Liver (tissue), 9 donors: Measurements from ENCODE around the gene MGAT5. TPM values are rescaled to one million over a fixed set of nuclear protein-coding genes. Genes with fewer than 3 reads are reported as not detected.

Source experiments
- DNase-seq: peaks from one replicate; pipeline ENCODE4 v3.0.0-alpha.2; 2017; ENCODE audit warnings: low spot score
- H3K27ac ChIP-seq, 2 donors: one replicate each; pipeline ENCODE4 v1.7.0; 2013; ENCODE audit warnings: inconsistent platforms in 2 of 2, low read length in 2 of 2, control low read depth in 1 of 2, low read depth in 1 of 2, mild to moderate bottlenecking in 1 of 2
- H3K27me3 ChIP-seq, 4 donors: one replicate each; pipeline versions ENCODE4 v1.6.1 to v1.7.0; 2013; ENCODE audit warnings: low read length in 3 of 4, inconsistent platforms in 1 of 4, mild to moderate bottlenecking in 1 of 4, moderate library complexity in 1 of 4; ENCODE audit not compliant: control insufficient read depth in 4 of 4, insufficient read depth in 4 of 4
- H3K36me3 ChIP-seq, 4 donors: one replicate each; pipeline versions ENCODE4 v1.6.1 to v1.7.0; 2013; ENCODE audit warnings: low read length in 3 of 4, mild to moderate bottlenecking in 3 of 4, low read depth in 1 of 4, moderate library complexity in 1 of 4; ENCODE audit not compliant: control insufficient read depth in 4 of 4, insufficient read depth in 3 of 4
- H3K4me1 ChIP-seq, 4 donors: one replicate each; pipeline versions ENCODE4 v1.6.1 to v1.7.0; 2013; ENCODE audit warnings: low read length in 3 of 4, mild to moderate bottlenecking in 3 of 4, moderate library complexity in 1 of 4; ENCODE audit not compliant: control insufficient read depth in 4 of 4, insufficient read depth in 4 of 4
- H3K4me3 ChIP-seq, 3 donors: one replicate each; pipeline versions ENCODE4 v1.6.1 to v1.7.0; 2013; ENCODE audit warnings: low read length in 3 of 3, control low read depth in 1 of 3, low read depth in 1 of 3, mild to moderate bottlenecking in 1 of 3
- H3K9ac ChIP-seq, 2 donors: one replicate each; pipeline ENCODE4 v1.7.0; 2013; ENCODE audit warnings: low read length in 2 of 2, mild to moderate bottlenecking in 2 of 2, moderate library complexity in 2 of 2, control low read depth in 1 of 2, low read depth in 1 of 2
- H3K9me3 ChIP-seq, 4 donors: one replicate each; pipeline versions ENCODE4 v1.6.1 to v1.7.0; 2013; ENCODE audit warnings: low read length in 3 of 4; ENCODE audit not compliant: control insufficient read depth in 4 of 4
- ATF3 ChIP-seq: IDR thresholded peaks from 2 replicates; pipeline ENCODE4 v1.6.1; 2016; ENCODE audit warnings: antibody characterized with exemption
- CTCF ChIP-seq: fragments of 150-350 bp; IDR thresholded peaks from 2 replicates; pipeline ENCODE4 v1.5.1; 2017; ENCODE audit warnings: improper control_type of control experiment, low read depth, low read length; ENCODE audit not compliant: missing input control
- EGR1 ChIP-seq, 2 donors: IDR thresholded peaks; 2 replicates each; pipeline ENCODE4 v1.6.1; 2016 to 2018; ENCODE audit warnings: antibody characterized with exemption in 2 of 2, low read depth in 2 of 2
- FOXA1 ChIP-seq: IDR thresholded peaks from 2 replicates; pipeline ENCODE4 v1.6.1; 2016; ENCODE audit warnings: antibody characterized with exemption
- FOXA2 ChIP-seq: IDR thresholded peaks from 2 replicates; pipeline ENCODE4 v1.6.1; 2016; ENCODE audit warnings: antibody characterized with exemption
- GABPA ChIP-seq, 2 donors: IDR thresholded peaks in 1 of 2; conservative IDR thresholded peaks in 1 of 2; 2 replicates each; pipeline ENCODE4 v1.6.1; 2016; ENCODE audit warnings: antibody characterized with exemption in 2 of 2, mild to moderate bottlenecking in 1 of 2, moderate library complexity in 1 of 2
- HNF4A ChIP-seq, 2 donors: conservative IDR thresholded peaks; 2 replicates each; pipeline ENCODE4 v1.6.1; 2016; ENCODE audit warnings: antibody characterized with exemption in 2 of 2, mild to moderate bottlenecking in 2 of 2
- HNF4G ChIP-seq: IDR thresholded peaks from 2 replicates; pipeline ENCODE4 v1.6.1; 2016; ENCODE audit warnings: antibody characterized with exemption
- JUND ChIP-seq, 2 donors: IDR thresholded peaks; 2 replicates each; pipeline ENCODE4 v1.6.1; 2016; ENCODE audit warnings: antibody characterized with exemption in 2 of 2
- NR2F2 ChIP-seq: IDR thresholded peaks from 2 replicates; pipeline ENCODE4 v1.6.1; 2016; ENCODE audit warnings: antibody characterized with exemption
- RAD21 ChIP-seq, 2 donors: IDR thresholded peaks; 2 replicates each; pipeline ENCODE4 v1.6.1; 2016; ENCODE audit warnings: antibody characterized with exemption in 2 of 2, mild to moderate bottlenecking in 2 of 2
- REST ChIP-seq: IDR thresholded peaks from 2 replicates; pipeline ENCODE4 v1.6.1; 2016; ENCODE audit warnings: antibody characterized with exemption, mild to moderate bottlenecking
- RXRA ChIP-seq, 2 donors: IDR thresholded peaks; 2 replicates each; pipeline ENCODE4 v1.6.1; 2017 to 2018; ENCODE audit warnings: antibody characterized with exemption in 2 of 2, mild to moderate bottlenecking in 1 of 2
- SP1 ChIP-seq: IDR thresholded peaks from 2 replicates; pipeline ENCODE4 v1.6.1; 2018; ENCODE audit warnings: antibody characterized with exemption, mild to moderate bottlenecking
- TAF1 ChIP-seq: conservative IDR thresholded peaks from 2 replicates; pipeline ENCODE4 v1.6.1; 2016; ENCODE audit warnings: antibody characterized with exemption, mild to moderate bottlenecking
- ZBTB33 ChIP-seq: IDR thresholded peaks from 2 replicates; pipeline ENCODE4 v1.6.1; 2016; ENCODE audit warnings: antibody characterized with exemption
- WGBS: extraction: QIAGEN DNeasy Blood & Tissue Kit; methylation state at CpG from one replicate; pipeline ENCODE4 v1.1.7; 2013; 5-methylcytosine and 5-hydroxymethylcytosine counted together
- polyA plus RNA-seq, 2 donors: library from polyadenylated mRNA; stranded (reverse) in 1 of 2; unstranded in 1 of 2; fragments of 200-250 nt in 1 of 2; fragments of >200 nt in 1 of 2; fragmentation: Nextera tagmentation in 1 of 2; extraction: Ambion mirVana in 1 of 2; gene quantifications; one replicate each; pipeline versions ENCODE4 v1.2.1 to v1.2.3, GENCODE V29; 2013 to 2015
- total RNA-seq, 2 donors: library from RNA; depleted of rRNA; stranded (reverse); fragments of >200 nt; gene quantifications; one replicate each; pipeline ENCODE4 v1.2.3, GENCODE V29; 2014
- donor health status: healthy.
- donor health status: healthy.
- donor health status: healthy.
- donor health status: healthy.
- donor health status: healthy.

The MGAT5 gene
- total and polyA plus RNA-seq, 4 donors, result 1.8 to 12.7 (median 5.6) TPM

- H3K9me3 ChIP-seq, result no peaks in the 10 kb centered on the region
- H3K27me3 ChIP-seq, result no peaks in the 10 kb centered on the region
- no peak overlapping the region for H3K4me3 ChIP-seq
- no peak overlapping the region for H3K9ac ChIP-seq
- TF ChIP-seq RXRA (IDR thresholded peaks at IDR 0.05) (no peak), JUND (IDR thresholded peaks at IDR 0.05) (no peak), CTCF (no peak), FOXA2 (no peak), SP1 (no peak), REST (no peak), TAF1 (no peak), HNF4G (no peak), FOXA1 (no peak), RAD21 (IDR thresholded peaks at IDR 0.05) (no peak)
- DNase-seq, result no peak
- peaks cover 10 to 24% (median 23%) of the 10 kb centered on the region in 4 donors for H3K4me1 ChIP-seq
- 95% methylated on average over 3 of the region's 3 CpGs for WGBS
- no peak overlapping the region for H3K27ac ChIP-seq
- peaks cover 0 to 2% (median 0%) of the 10 kb centered on the region in 4 donors for H3K36me3 ChIP-seq
Observed at GRCh38 chr2:134405611-134406081, 151.8 kb downstream of the MGAT5 start.

GRCh38 chr2:134406311-134406710 is 152.4 kb downstream of the MGAT5 start:
- Histone ChIP-seq H3K4me3 (no peak overlapping the region), H3K27ac (no peak overlapping the region), H3K4me1 (peaks cover 10 to 20% (median 18%) of the 10 kb centered on the region in 4 donors), H3K9ac (no peak overlapping the region), H3K9me3 (no peaks in the 10 kb centered on the region), H3K36me3 (peaks cover 0 to 2% (median 0%) of the 10 kb centered on the region in 4 donors), H3K27me3 (no peaks in the 10 kb centered on the region)
- TF ChIP-seq EGR1 (IDR thresholded peaks at IDR 0.05; ENCODE audit: low read depth in 2 of 2) (no peak), FOXA2 (no peak), ATF3 (no peak), HNF4A (conservative IDR thresholded peaks at IDR 0.05) (no peak), HNF4G (no peak), GABPA (IDR thresholded peaks at IDR 0.05 in 1 of 2, conservative IDR thresholded peaks at IDR 0.05 in 1 of 2) (no peak), RXRA (IDR thresholded peaks at IDR 0.05) (no peak), RAD21 (IDR thresholded peaks at IDR 0.05) (no peak), NR2F2 (no peak), FOXA1 (no peak), JUND (IDR thresholded peaks at IDR 0.05) (no peak), REST (no peak), CTCF (no peak), TAF1 (no peak), SP1 (no peak), ZBTB33 (no peak)
- WGBS, result 96% methylated on average over 5 of the region's 5 CpGs
- DNase-seq, result no peak
